K562 (cell line): Measurements from ENCODE around the gene PLEKHN1. TPM values are rescaled to one million over a fixed set of nuclear protein-coding genes. Genes with fewer than 3 reads are reported as not detected.

ENCODE experiments used
- ATAC-seq: fragments of 200-7000 bp; cut with Tn5 transposase; 3 replicates; pipeline ENCODE4 v1.9.1; 2020; ENCODE audit warnings: moderate library complexity
- BruUV-seq: library from RNA; stranded (reverse); fragments of 400-500 nt; replicated peaks from 2 replicates; lab custom pipeline; 2021; lab: Mats Ljungman, UMichigan
- CTCF ChIA-PET: fragments of 300-600 bp; formaldehyde crosslinking; extraction: SDS; loops from one replicate; lab custom pipeline; 2021; ENCODE audit warnings: low intra/inter-chr PET ratio; lab: Yijun Ruan, JAX
- POLR2A ChIA-PET: fragments of 300-600, 350-650 bp; sonication (Branson Sonifier 250); formaldehyde crosslinking; extraction: SDS; loops from one replicate; lab custom pipeline; 2021; ENCODE audit warnings: antibody characterized with exemption, inconsistent platforms; lab: Yijun Ruan, JAX
- DNase-seq, 4 experiments: peaks; one replicate each; pipeline versions ENCODE4 v3.0.0 to v3.0.0-alpha.2; 2011 to 2018; ENCODE audit warnings: low spot score in 3 of 4, mixed read lengths in 3 of 4; ENCODE audit errors: extremely low read depth in 1 of 4
- FAIRE-seq: peaks from 2 replicates; lab custom pipeline; 2011; peaks lifted over from hg19 to GRCh38; lab: Jason Lieb, UNC
- H2AFZ ChIP-seq: 2 replicates; pipeline ENCODE4 v1.6.0; 2011; ENCODE audit warnings: low read depth, low read length, control low read depth, inconsistent platforms
- H3K27ac ChIP-seq: fragments of 200-600 bp; 3 replicates; pipeline ENCODE4 v1.8.0; 2011; ENCODE audit warnings: low read depth, mild to moderate bottlenecking, control low read depth, inconsistent platforms, low read length, moderate library complexity, mixed read lengths; ENCODE audit errors: extremely low read depth
- H3K27me3 ChIP-seq, 2 experiments: fragments of 300-600 bp in 1 of 2; 2 replicates in 1 of 2; 3 replicates in 1 of 2; pipeline versions ENCODE4 v1.6.0 to v1.8.0; 2011; ENCODE audit warnings: inconsistent platforms in 2 of 2, low read length in 2 of 2, mild to moderate bottlenecking in 1 of 2, mixed read lengths in 1 of 2, moderate library complexity in 1 of 2; ENCODE audit not compliant: control insufficient read depth in 2 of 2, insufficient read depth in 2 of 2
- H3K36me3 ChIP-seq: fragments of 300-600 bp; 3 replicates; pipeline ENCODE4 v1.8.0; 2011; ENCODE audit warnings: mild to moderate bottlenecking, low read length, inconsistent platforms; ENCODE audit not compliant: control insufficient read depth, insufficient read depth
- H3K4me1 ChIP-seq, 2 experiments: fragments of 200-600 bp in 1 of 2; replicated peaks in 1 of 2; 2 replicates in 1 of 2; 3 replicates in 1 of 2; pipeline versions ENCODE4 v1.5.1 to v1.8.0; 2011; ENCODE audit warnings: inconsistent platforms in 2 of 2, low read length in 2 of 2, mild to moderate bottlenecking in 1 of 2, mixed read lengths in 1 of 2, moderate library complexity in 1 of 2; ENCODE audit not compliant: control insufficient read depth in 2 of 2, insufficient read depth in 2 of 2
- H3K4me2 ChIP-seq: 2 replicates; pipeline ENCODE4 v1.6.1; 2011; ENCODE audit warnings: low read length, control low read depth, inconsistent platforms, mixed read lengths; ENCODE audit not compliant: insufficient read depth
- H3K4me3 ChIP-seq: fragments of 200-600 bp; sonication (generic), shearing (Covaris generic); 2 replicates; pipeline ENCODE4 v1.5.1; 2016; ENCODE audit warnings: control low read depth, inconsistent platforms
- H3K79me2 ChIP-seq: fragments of 200-600 bp; 3 replicates; pipeline ENCODE4 v1.8.0; 2011; ENCODE audit warnings: low read length, inconsistent platforms; ENCODE audit not compliant: control insufficient read depth, insufficient read depth
- H3K9ac ChIP-seq, 2 experiments: 2 replicates each; pipeline versions ENCODE4 v1.6.0 to v1.6.1; 2011; ENCODE audit warnings: low read depth in 2 of 2, low read length in 2 of 2, control low read depth in 1 of 2, inconsistent platforms in 1 of 2, mild to moderate bottlenecking in 1 of 2, mixed read lengths in 1 of 2; ENCODE audit not compliant: insufficient read depth in 1 of 2
- H3K9me1 ChIP-seq: one replicate; pipeline ENCODE4 v1.6.0; 2011; ENCODE audit warnings: inconsistent platforms, mild to moderate bottlenecking, low read length, moderate library complexity; ENCODE audit not compliant: control insufficient read depth, insufficient read depth
- H3K9me3 ChIP-seq: replicated peaks from 2 replicates; pipeline ENCODE4 v1.5.1; 2011; ENCODE audit warnings: low read depth, low read length, inconsistent platforms; ENCODE audit not compliant: control insufficient read depth, insufficient read depth
- H4K20me1 ChIP-seq: replicated peaks from 2 replicates; pipeline ENCODE4 v1.6.1; 2011; ENCODE audit warnings: low read length, inconsistent platforms, mixed read lengths; ENCODE audit not compliant: control insufficient read depth, insufficient read depth
- BRD9 ChIP-seq: fragments of 450-650 bp; IDR thresholded peaks from 2 replicates; pipeline ENCODE4 v1.6.1; 2018; ENCODE audit warnings: low read depth; ENCODE audit not compliant: partially characterized antibody
- CBFA2T2 ChIP-seq: fragments of 450-650 bp; conservative IDR thresholded peaks from 2 replicates; pipeline ENCODE4 v1.6.1; 2017; ENCODE audit warnings: mild to moderate bottlenecking
- CHD4 ChIP-seq: fragments of 200-600 bp; sonication (generic); IDR thresholded peaks from 3 replicates; pipeline ENCODE4 v1.6.1; 2012; ENCODE audit warnings: low read depth, mild to moderate bottlenecking, mixed read lengths, low read length, inconsistent platforms; ENCODE audit not compliant: insufficient read depth, insufficient replicate concordance, poor library complexity, severe bottlenecking
- ELF2 ChIP-seq: fragments of 250-450 bp; sonication (Bioruptor Pico); IDR thresholded peaks from 2 replicates; pipeline ENCODE4 v1.5.0; 2021; ENCODE audit warnings: mild to moderate bottlenecking
- MXD1 ChIP-seq: fragments of 250-450 bp; sonication (Bioruptor Pico); IDR thresholded peaks from 2 replicates; pipeline ENCODE4 v1.8.0; 2021; ENCODE audit warnings: borderline replicate concordance, mild to moderate bottlenecking, moderate library complexity; ENCODE audit not compliant: poor library complexity, severe bottlenecking
- NR2C2 ChIP-seq, 2 experiments: fragments of 200-800 bp in 1 of 2; sonication (Bioruptor generic) in 1 of 2; sonication (generic) in 1 of 2; formaldehyde crosslinking in 1 of 2; IDR thresholded peaks; 2 replicates each; pipeline versions ENCODE4 v1.6.1 to v1.8.0; 2016 to 2022; ENCODE audit warnings: mild to moderate bottlenecking in 1 of 2, missing compliant biosample characterization in 1 of 2, missing genetic modification characterization in 1 of 2, missing genetic modification reagents in 1 of 2
- TSHZ1 ChIP-seq: fragments of 250-450 bp; sonication (Bioruptor Pico); IDR thresholded peaks from 2 replicates; pipeline ENCODE4 v1.4.0; 2020; ENCODE audit warnings: mild to moderate bottlenecking, moderate library complexity
- ZNF507 ChIP-seq: conservative IDR thresholded peaks from 2 replicates; pipeline ENCODE4 v1.6.1; 2017; ENCODE audit warnings: missing genetic modification characterization, missing compliant biosample characterization
- WGBS: fragments of 100-300 bp; shearing (Covaris generic); methylation state at CpG from one replicate; pipeline ENCODE4 v1.1.6; 2016; ENCODE audit warnings: low coverage, mixed read lengths; ENCODE audit not compliant: insufficient coverage; ENCODE audit errors: missing lambda C conversion rate; 5-methylcytosine and 5-hydroxymethylcytosine counted together
- in situ Hi-C: fragments of 300-500 bp; cut with MboI; formaldehyde crosslinking; loops from 4 replicates; pipeline ENCODE4 v1.15.0; 2018; ENCODE audit warnings: inconsistent platforms, mixed read lengths
- intact Hi-C: fragments of 100-400 bp; cut with micrococcal nuclease; formaldehyde crosslinking; loops from 2 replicates; pipeline ENCODE4 v1.14.2; 2022
- polyA plus RNA-seq, 8 experiments: library from polyadenylated mRNA; depleted of rRNA in 4 of 8; stranded (reverse) in 5 of 8; unstranded in 3 of 8; fragments of >200 nt; fragmentation: Nextera tagmentation in 2 of 8; fragmentation: Illumina TruSeq in 1 of 8; extraction: Ambion mirVana in 2 of 8; extraction: Trizol in 1 of 8; gene quantifications; 2 replicates each; pipeline versions ENCODE4 v1.2.1 to v1.2.3, GENCODE V29; 2011 to 2014; ENCODE audit warnings: inconsistent platforms in 1 of 8, missing spikeins in 1 of 8
- total RNA-seq, 7 experiments: library from RNA; depleted of rRNA in 6 of 7; stranded (reverse); fragments of >200 nt in 6 of 7; fragmentation: Illumina TruSeq in 2 of 7; extraction: Trizol in 2 of 7; gene quantifications; 2 replicates each; pipeline versions ENCODE4 v1.2.1 to v1.2.3, GENCODE V29; 2011 to 2021; ENCODE audit warnings: low replicate concordance in 1 of 7

PLEKHN1 gene
- total and polyA plus RNA-seq, 9 of the 15 experiments (the other 6 are each of a cell fraction or from before 2014, with no cell fraction given): 0.07 to 1.5 (median 0.13) TPM; not detected in 2

GRCh38 chr1:933603-933940 lies 32.7 kb upstream of the PLEKHN1 start:
- ChIA-PET CTCF (no interaction called here), POLR2A (interaction anchor here (0.7 to 1.7 kb wide), 2 partner anchors 8 to 21 kb away, joined by 3 to 5 read pairs; no protein-coding TSS in a partner anchor)
- intact Hi-C loops: no loop called here
- Histone ChIP-seq H3K27me3 (peaks cover 26 to 63% of the 10 kb centered on the region in 2 experiments; a peak in 4 of 5 replicates), H3K4me2 (no peak overlapping the region), H3K4me3 (no peak overlapping the region), H3K79me2 (no peaks in the 10 kb centered on the region), H2AFZ (no peak overlapping the region), H3K36me3 (no peaks in the 10 kb centered on the region), H3K4me1 (peaks cover 0 to 76% of the 10 kb centered on the region in 2 experiments; a peak in 4 of 5 replicates), H3K27ac (no peak overlapping the region), H4K20me1 (peaks cover 21% of the 10 kb centered on the region), H3K9ac (no peak overlapping the region), H3K9me1 (no peaks in the 10 kb centered on the region), H3K9me3 (no peaks in the 10 kb centered on the region)
- DNase-seq (no peak), FAIRE-seq (no peak), ATAC-seq (no peak)
- BruUV-seq: no TSS peak
- in situ Hi-C loops: no loop called here
- 8% methylated on average over 10 of the region's 10 CpGs for WGBS
- TF ChIP-seq ELF2 (CRISPR knock-in tag): no peak
- no peak for TF ChIP-seq BRD9
- no peak for TF ChIP-seq CBFA2T2
- TF ChIP-seq MXD1 (CRISPR knock-in tag): no peak
- TF ChIP-seq TSHZ1 (CRISPR knock-in tag): no peak
- no peak for TF ChIP-seq CHD4
- no peak for TF ChIP-seq NR2C2 (CRISPR knock-in tag; IDR thresholded peaks at IDR 0.05)
- no peak for TF ChIP-seq NR2C2 (tag; IDR thresholded peaks at IDR 0.05)
- no peak for TF ChIP-seq ZNF507 (tag)
